ENCODE data around the gene TSC22D1. TPM values are rescaled to one million over a fixed set of nuclear protein-coding genes. Genes with fewer than 3 reads are reported as not detected.
"Not testable (repeated sequence)": the region's sequence is repeated elsewhere in the genome, so short reads cannot be mapped to it uniquely, and the experiment has no call there.

The TSC22D1 gene
- polyA plus RNA-seq, 3 donors, result 24.6 to 61.6 (median 51.3) TPM

DNA sequence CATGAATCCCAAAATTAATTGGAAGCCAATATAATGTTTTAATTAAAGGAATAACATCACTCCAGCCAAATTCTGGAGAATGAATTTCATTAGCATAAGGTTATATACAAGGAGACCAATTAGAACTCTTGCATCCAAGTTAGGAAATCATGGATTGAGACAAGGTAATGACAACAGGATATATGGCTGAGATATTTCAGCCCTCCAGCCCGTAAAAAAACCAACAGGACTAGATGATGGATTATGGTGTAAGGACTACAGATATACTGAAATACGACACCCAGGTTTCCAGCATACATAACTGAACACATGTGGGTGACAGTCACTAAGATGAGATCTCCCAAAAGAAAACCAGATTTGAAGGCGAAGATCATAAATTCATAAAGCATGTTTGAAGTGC, 56.5 kb downstream of the TSC22D1 start:
- 82 to 89% (median 86%) methylated on average over 3 of the region's 3 CpGs for WGBS, 3 donors
- no peak overlapping the region for H3K27ac ChIP-seq (ENCODE audit: low read depth, low read length)

- 59 to 77% (median 70%) methylated on average over 2 of the region's 2 CpGs for WGBS, 3 donors
- H3K27ac ChIP-seq (ENCODE audit: low read depth, low read length), result no peak overlapping the region
Measured at GRCh38 chr13:44516771-44517170, 59.4 kb downstream of the TSC22D1 start.

- 56 to 82% (median 72%) methylated on average over 6 of the region's 6 CpGs for WGBS, 3 donors
- H3K27ac ChIP-seq (ENCODE audit: low read depth, low read length), result no peak overlapping the region
Measured at GRCh38 chr13:44514278-44514677, 61.9 kb downstream of the TSC22D1 start.

DNA sequence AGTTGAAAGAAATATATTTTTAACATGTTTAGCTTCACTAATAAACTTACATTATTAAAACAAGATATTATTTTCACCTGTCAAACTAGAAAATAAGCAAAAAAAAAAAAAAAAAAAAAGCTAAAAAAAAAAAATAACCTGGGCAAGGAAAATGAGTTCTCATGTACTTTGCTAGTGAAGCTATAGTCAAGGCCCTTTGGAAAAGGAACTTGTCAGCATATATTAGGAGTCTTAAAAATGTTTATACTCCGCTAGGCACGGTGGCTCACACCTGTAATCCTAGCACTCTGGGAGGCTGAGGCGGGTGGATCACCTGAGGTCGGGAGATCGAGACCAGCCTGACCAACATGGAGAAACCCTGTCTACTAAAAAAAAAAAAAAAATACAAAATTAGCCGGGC, 66.3 kb downstream of the TSC22D1 start:
- WGBS, 3 donors, result 96 to 98% (median 97%) methylated on average over 6 of the region's 6 CpGs
- not testable (repeated sequence) for H3K27ac ChIP-seq (ENCODE audit: low read depth, low read length)

DNA sequence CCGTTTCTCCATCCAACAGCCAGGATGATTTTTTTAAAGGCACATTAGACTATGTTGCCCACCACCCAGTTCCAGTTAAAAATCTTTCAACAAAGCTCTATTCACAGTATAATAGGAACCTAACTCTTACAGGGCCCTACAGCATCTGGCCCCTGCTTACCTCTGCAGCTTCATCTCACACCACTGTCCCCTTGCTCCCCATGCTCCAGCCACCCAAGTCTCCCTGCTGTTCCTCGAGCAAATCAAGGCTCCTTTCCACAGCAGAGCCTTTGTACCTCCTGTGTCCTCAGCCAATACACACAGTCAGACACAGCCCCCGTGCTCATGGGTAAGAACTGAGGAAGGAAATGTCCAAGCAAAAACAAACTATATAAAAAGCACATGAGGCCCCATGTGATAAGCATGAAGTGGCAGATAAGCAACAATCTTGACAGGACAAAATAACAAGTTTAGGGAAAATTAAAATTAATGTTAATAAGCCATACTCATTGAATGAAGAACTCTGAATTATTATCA, 67.5 kb downstream of the TSC22D1 start:
- no peak overlapping the region for H3K27ac ChIP-seq (ENCODE audit: low read depth, low read length)
- 45 to 55% (median 49%) methylated on average over 3 of the region's 3 CpGs for WGBS, 3 donors

DNA sequence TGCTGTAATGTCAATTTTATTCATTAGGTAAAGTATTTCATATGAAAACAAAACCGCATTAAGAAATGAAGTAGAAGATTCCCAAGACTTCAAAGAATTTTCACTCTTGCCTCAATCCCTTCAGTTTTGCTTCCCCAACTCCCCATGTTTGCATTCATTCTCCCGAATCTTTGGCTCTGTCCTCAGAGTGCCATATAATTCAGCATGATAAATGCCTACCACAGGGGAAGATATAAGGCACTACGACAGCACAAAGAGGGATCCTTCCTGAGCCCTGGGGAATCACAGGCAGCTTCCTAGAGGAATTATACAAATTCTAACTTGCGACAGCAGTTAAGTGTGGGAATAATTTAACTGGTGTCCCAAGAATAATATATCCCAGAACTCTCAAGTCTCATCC, 68.5 kb downstream of the TSC22D1 start:
- no peak overlapping the region for H3K27ac ChIP-seq (ENCODE audit: low read depth, low read length)
- 87 to 93% (median 90%) methylated on average over 4 of the region's 4 CpGs for WGBS, 3 donors

DNA sequence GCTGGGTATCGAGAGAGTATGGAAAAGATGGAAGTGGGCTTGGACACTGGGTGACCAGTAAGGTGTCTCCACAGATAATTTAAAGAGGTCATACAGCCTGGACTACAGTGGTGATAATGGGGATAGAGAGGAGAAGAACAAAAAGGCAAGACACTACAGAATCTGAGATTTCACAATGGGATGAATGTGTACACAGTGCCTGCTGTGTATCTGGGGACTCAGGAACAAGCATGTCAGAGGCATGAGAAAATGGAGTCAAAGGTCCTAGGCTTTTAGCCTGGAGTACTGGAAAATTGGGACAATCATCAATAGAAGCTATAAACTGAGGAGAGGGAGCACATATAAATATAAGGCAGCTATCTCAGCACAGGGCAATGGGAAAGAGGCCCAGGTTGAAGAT, 69.4 kb downstream of the TSC22D1 start:
- no peak overlapping the region for H3K27ac ChIP-seq (ENCODE audit: low read depth, low read length)

DNA sequence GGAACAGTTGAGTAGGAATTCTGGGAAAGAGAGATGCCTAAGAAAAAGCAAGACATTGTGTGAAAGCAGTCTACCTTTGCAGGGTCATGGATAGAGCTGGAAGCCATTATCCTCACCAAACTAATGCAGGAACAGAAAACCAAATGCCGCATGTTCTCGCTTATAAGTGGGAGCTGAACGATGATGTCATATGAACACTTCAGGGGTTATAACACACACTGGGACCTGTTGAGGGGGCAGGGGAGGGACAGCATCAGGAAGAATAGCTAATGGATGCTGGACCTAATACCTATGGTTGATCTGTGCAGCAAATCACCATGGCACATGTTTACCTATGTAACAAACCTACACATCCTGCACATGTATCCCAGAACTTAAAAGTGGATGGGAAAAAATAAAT, 69.9 kb downstream of the TSC22D1 start:
- WGBS, 3 donors, result 95 to 98% (median 97%) methylated on average over 3 of the region's 3 CpGs
- no peak overlapping the region for H3K27ac ChIP-seq (ENCODE audit: low read depth, low read length)

More for the DNA sequence above, 69.4 kb downstream of the TSC22D1 start:
- 95 to 97% (median 95%) methylated on average over 1 of the region's 1 CpG for WGBS, 3 donors

- no peak overlapping the region for H3K27ac ChIP-seq (ENCODE audit: low read depth, low read length)
- 83 to 97% (median 88%) methylated on average over 4 of the region's 4 CpGs for WGBS, 3 donors
Measured at GRCh38 chr13:44504116-44504515, 72.0 kb downstream of the TSC22D1 start.

- no peak overlapping the region for H3K27ac ChIP-seq (ENCODE audit: low read depth, low read length)
Measured at GRCh38 chr13:44498969-44499368, 77.2 kb downstream of the TSC22D1 start.

DNA sequence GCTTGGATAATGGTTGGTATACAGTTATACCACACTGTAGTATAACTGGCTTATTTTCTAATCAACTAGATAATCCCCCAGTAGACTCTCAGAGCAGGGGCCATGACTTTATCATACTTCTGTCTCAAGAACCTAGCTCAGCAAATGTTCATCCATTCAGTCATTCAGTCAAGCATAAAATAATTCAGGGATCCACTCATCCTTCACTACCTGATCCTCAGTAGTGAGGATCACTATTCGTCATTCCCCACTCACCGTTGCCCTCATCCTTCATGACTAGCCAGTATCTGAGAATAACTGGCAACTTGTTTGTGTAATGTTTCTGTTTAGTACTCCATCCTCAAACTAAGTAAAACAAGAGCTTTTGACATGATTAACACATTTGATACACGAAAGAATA, 77.6 kb downstream of the TSC22D1 start:
- 88 to 96% (median 92%) methylated on average over 3 of the region's 3 CpGs for WGBS, 3 donors
- H3K27ac ChIP-seq (ENCODE audit: low read depth, low read length), result no peak overlapping the region

- H3K27ac ChIP-seq (ENCODE audit: low read depth, low read length), result no peak overlapping the region
Measured at GRCh38 chr13:44497801-44498200, 78.3 kb downstream of the TSC22D1 start.

DNA sequence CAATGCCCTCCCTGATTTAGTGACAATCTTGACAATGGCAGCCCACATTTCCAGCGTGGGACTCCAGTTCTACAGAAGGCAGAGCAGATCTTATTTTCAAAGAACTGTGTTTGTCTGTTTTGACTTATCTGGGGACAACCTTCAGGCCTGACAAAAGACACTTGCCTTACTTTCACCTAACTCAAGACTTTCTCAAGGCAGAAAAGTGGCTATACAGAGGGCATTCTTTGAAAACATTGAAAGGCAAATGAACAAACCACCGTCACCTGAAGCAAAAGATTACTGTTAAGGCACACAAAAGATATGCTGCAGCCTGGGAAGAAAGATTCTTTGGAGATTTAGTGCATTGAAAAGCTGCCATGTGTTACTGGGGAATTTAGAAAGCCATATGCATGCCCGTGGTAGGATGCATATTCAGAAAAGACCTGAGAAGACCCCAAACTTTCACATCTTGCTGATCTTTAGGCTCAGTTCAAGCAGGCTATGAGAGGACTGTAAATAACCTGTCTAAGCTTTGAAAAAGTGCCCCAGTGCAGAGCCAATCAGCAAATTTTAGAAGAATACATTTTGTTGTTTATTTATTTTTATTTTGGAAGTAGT, 82.8 kb downstream of the TSC22D1 start:
- WGBS, 3 donors, result 64 to 85% (median 85%) methylated on average over 3 of the region's 3 CpGs
- no peak overlapping the region for H3K27ac ChIP-seq (ENCODE audit: low read depth, low read length)

- WGBS, 3 donors, result 41 to 96% (median 83%) methylated on average over 1 of the region's 1 CpG
- no peak overlapping the region for H3K27ac ChIP-seq (ENCODE audit: low read depth, low read length)
Measured at GRCh38 chr13:44489751-44490150, 86.4 kb downstream of the TSC22D1 start.

DNA sequence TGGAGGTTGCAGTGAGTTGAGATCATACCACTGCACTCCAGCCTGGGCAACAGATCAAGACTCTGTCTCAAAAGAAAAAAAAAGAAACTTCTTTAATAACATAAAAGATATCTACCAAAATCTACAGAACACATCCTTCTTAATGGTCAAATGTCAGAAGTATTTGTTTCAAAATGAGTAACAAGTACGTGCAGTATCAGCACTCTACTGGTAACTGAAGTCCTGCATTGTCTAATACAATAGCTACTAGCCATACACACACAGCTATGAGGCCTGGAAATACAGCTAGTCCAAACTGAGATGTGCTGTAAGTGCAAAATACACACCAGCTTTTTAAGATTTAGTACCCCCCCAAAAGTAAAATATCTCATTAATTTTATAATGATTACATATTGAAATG, 88.1 kb downstream of the TSC22D1 start:
- no peak overlapping the region for H3K27ac ChIP-seq (ENCODE audit: low read depth, low read length)
- 90 to 94% (median 94%) methylated on average over 1 of the region's 1 CpG for WGBS, 3 donors

DNA sequence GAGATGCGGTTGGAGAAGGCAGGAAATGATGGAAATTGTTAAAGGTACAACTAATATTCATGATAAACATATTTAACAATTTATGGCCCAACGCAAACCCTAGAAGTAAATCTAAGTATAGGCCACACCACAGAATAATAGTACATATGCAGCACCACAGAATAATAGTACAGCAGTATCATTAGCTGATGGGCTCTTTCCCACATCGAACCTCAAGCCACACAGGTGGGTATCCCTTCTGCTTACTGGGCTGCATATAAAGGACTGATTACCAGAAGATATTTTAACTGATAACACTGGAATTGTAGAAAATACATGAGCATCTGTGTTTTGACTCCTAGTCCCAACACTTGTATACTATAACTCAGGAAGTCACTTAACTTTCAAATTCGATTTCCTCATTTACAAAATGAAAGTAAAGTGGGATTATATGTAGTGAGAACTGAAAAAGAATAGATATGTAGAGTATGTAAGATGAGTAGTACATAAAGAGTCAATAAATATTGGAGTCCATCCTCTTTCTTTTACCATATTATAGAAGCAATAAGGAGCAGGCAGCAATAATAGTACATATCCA, 91.5 kb downstream of the TSC22D1 start:
- 57 to 77% (median 60%) methylated on average over 4 of the region's 4 CpGs for WGBS, 3 donors
- H3K27ac ChIP-seq (ENCODE audit: low read depth, low read length), result no peak overlapping the region

DNA sequence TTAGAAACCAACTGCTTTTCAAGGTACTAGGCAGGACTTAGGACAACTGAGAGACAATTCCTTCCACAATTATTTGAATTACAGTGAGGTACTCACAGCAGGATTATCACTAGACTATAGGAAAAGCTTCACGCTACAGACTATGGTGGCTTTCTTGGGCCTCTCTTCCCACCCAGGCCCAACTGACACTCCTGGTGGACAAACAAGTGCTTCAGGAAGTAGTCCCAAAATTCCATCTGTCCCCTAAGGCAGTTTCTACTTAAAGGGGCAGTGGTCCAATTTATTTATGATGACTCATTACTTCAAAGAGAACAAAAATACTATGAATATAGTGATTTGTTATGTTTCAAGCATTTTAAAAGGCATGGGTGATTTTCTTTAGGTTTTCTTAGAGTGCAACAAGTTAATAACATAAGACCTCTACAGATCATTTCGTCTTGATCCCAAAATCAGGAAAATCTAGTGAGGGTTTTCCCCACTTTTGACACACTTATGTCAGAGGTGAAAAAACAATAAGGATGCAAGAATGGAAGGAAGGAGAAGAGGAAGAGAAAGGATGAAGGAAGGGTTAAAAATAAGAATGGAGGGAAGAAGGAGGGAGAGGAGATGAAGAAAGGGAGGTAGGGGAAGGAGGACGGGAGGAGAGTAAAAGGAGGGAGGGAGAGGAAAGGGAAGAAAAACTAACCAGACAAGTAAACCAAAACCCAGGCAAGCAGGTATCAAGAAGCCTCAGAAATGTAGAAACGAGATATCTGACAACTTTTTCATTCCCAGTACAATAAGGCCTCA, 101.8 kb downstream of the TSC22D1 start:
- H3K27ac ChIP-seq (ENCODE audit: low read depth, low read length), result no peak overlapping the region
- 75 to 77% (median 76%) methylated on average over 4 of the region's 4 CpGs for WGBS, 3 donors

GRCh38 chr13:44471686-44472085, 104.4 kb downstream of the TSC22D1 start:
- 59 to 76% (median 73%) methylated on average over 1 of the region's 1 CpG for WGBS, 3 donors

DNA sequence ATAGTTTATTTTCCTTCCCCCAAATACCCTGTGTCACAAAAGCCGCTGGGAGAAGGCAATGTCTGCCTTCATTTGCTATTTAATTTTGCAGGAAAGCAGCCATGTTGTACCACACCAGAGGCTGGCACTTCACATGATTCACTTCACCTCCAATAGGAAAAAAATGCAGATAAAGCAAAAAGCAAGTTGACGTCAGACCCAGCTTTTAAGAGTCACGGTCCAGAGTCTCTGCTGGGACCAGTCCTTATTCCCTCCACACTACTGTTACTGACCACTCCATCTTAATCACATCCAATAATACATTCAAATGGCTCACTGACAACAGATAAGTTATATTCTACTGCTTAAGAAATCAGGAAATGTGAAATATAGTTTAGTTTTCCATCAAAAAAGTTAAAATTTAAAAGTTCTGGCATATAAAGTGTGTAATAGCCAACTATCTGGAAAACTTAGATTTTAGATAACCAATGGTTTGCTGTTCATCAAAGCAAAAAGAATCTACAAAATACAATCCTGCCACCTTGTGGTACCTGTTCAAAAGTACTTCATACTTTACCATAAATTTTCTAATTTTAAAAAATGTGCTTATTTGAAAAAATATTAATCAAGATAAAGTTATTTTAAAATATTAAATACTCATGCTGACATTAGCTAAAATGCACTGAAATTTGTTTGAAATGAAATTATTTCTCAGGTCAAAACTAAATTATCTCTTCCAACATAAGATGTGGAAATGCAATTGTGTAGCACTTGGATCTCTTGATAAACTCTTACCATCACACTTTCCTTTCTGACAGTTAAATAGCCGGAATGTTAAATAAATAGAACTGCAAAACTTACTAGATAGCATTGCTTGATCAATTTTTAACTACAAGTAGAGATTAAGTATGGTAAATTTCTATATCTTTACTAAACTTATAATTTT, 105.2 kb downstream of the TSC22D1 start:
- no peak overlapping the region for H3K27ac ChIP-seq (ENCODE audit: low read depth, low read length)
- WGBS, 3 donors, result 38 to 60% (median 59%) methylated on average over 4 of the region's 4 CpGs

More at GRCh38 chr13:44471686-44472085, 104.4 kb downstream of the TSC22D1 start:
- H3K27ac ChIP-seq (ENCODE audit: low read depth, low read length), result no peak overlapping the region

Measured in adipose tissue (tissue), 3 donors.